Raji (cell line): ENCODE measurements around the gene HES7.

Source experiments
- POLR2A ChIP-seq: IDR thresholded peaks from 2 replicates; pipeline ENCODE4 v1.6.1; 2011; ENCODE audit warnings: low read depth, low read length, control low read depth; ENCODE audit not compliant: insufficient read depth

Gene HES7

DNA sequence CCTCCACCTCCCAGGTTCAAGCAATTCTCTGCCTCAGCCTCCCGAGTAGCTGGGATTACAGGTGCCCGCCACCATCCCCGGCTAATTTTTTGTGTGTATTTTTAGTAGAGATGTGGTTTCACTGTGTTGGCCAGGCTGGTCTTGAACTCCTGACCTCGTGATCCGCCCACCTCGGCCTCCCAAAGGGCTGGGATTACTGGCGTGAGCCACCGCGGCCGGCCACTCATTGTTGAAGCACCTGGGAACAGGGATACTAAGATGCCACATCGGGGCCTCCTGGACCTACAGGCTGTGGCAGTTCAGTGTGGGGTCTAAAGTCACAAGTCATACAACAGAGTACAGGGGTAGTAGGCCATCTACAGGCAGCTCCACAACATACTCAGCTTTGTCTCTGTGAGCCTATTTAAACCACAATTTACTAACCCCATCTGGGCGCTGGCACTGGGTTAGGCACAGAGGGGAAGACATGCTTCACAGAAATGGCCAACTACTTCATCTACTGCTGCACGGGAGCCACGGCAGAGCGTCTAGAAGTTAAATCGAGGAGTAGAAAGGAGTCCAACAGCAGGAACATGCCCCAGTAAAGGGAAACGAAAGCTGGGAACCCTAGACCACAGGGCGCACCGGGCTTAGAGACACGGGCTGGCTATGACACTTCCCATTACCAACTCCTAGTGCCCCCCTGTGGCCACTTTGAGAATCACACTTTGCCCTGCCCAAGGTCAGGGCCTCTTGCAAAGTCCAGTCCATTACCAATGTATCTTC, 34.5 kb upstream of the HES7 start:
- no peak for TF ChIP-seq POLR2A

DNA sequence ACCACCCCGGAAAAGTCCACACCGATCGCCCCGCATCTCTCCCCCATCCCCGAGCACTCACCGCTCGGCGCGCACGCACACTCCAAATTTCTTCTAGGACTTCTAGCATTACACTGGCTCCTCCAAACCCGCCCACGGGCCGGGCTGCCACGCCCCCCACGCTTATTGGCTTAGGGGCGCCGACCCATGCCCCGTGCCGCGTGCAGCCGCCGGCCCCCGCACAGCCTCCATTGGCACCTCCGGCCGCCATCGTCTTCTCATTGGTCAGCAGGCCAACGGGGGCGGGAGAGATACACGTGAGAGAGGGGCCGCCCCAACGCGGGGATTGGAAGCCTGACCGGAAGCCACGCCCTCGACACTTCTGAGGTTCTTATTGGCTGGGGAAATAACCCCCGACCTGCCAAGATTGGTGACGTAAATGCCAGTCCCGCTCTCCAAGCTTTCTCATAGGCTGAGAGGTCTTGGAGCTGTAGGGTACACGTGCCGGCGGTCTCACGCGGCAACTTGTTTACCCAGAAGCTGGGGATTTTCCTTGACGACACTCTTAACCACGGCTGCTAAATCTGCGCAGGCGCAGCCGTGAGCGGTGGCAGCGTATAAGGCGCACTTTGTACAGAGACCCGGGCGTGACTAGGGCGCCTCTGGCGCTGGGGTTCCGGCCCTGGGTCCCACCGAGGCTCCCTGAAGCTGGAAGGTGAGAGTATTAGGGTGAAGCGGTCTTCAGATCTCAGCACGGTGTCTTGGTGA, 32.5 kb upstream of the HES7 start:
- TF ChIP-seq POLR2A = peak; percentile 49

DNA sequence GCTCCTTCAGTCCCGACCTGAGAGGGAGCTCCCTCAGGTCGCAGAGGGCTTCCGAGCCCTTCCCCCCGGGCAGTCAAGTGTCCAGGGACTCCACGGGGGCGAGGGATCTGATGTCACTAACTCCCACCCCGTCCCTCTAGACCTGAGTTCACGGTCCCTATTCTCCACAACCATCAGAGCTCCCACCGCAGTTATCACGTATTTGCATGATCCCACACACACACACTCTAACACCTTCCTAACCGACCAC, 32.0 kb upstream of the HES7 start:
- TF ChIP-seq POLR2A = no peak

DNA sequence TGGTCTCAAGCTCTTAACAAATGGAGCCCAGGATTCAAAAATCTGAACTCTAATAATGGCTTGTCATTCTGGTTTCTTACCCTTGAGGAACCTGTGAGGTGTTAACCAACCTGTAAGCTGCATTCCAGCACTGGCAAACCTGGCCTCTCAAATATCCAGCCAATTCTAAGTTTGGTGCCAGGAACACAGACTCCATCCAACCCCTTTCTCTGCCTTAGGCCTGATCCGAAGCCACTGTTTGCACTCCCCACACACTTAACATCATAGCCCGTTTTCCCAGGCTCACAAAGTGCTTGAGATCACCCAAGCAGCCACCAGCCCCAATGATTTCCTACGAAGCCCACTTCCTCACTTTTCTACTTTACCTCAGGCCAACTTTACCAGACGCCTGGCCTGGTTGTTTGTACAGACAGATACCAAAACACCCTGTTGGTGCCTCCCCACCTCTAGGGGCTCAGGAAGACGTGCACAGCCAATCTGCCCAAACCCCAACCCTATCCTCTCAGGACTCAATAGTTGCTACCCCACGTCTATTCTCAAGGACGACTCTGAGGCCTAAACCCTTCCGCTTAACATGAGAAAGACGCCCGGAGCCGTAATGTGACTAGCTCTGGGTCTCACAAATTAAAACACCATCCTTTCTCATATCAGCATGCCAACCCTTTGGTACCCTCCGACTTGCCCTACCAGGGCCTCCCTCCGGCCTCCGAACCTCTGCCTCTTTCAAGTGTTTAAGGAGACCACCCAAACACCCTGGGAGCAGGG, 31.5 kb upstream of the HES7 start:
- TF ChIP-seq POLR2A = no peak

DNA sequence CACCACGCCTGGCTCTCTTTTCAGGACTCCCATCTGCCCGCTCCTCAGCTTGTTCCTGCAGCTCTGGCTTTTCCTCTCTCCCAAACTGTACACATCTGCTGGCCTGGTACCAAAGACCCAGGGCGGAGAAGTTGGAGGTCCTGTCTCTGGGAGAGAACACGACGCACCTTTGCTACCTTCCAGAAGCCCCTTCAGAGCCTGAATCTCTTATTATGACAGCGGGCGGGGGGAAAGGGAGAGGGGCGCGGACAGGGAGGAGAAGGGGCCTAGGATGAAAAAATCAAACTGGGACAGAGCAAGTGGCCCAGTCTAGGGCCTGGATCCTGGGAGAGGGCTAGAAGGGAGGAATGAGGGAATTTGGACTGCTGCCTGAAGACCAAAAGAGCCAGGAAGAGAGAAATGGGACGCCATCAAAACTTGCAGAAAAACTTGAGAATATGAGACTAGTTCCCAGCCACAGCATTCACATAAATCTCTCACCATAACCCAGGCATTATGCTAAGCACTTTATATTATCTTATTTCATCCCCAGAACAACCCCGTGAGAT, 30.8 kb upstream of the HES7 start:
- TF ChIP-seq POLR2A = no peak

DNA sequence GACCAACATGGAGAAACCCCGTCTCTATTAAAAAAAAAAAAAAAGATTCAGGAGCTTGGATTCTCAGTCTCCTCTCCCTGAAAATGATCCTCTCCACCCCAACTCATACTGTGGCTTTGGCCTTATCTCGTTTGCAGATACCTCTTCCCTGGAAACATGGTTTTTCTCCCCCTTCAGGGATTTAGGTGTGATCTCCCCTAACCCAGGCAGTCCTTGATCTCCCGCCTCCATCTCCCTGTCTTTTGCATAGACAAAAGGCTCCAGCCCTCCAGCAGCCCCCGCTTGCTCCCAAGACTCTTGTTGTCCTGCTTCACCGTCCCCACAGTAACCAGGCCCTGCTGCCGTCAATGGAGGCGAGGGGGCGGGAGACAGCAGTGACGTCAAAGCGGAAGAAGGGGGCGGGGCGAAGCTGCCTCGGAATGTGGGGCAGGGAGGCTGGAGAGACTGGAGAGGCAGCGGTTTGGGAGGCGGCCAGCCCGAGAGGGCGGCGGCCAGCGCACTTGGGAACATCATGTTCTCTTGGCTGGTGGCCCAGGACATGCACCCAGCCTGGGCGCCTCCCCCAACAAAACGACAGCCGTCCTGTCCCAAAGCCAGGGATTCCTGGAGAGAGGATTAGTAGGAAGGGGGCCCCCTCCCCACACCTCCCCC, 30.2 kb upstream of the HES7 start:
- peak; percentile 18; the same call in 1 of the 2 replicates for TF ChIP-seq POLR2A

DNA sequence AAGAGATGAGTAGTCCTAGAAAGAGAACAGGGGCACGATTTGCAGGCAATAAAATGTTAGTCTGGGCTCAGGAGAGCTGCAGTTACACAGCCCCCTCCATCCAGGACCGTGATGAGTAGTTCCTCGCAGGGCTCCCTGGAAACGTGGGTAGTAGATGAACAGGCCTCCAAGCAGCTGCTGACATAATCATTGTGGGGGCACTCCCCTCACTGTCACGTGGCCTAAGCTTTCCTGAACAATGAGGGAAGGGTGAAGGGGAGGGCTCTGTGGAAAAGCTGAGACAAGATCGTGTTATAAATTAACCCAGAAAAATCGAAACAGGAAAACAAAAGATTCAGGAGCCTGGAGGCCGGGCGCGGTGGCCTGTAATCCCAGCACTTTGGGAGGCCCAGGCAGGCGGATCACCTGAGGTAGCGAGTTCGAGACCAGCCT, 29.6 kb upstream of the HES7 start:
- no peak for TF ChIP-seq POLR2A

DNA sequence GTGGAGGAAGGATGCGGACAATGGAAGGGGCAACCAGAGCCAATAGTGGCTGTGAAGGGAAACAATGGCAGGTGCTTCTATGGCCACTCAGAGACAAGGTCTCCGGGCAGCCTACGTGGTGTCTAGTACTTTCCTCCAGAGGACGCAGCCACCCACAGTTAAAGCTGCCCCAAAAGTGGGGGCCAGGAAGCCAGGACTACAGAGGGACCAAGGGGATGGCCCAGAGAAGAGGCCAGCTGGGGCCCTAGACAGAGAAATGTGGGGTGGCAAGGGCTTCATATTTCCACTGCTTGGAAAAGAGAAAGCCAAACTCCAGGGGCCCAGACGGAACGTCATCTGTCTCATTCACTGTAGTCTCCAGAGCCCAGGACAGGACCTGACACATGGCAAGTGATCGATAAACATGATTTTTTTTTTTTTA, 29.1 kb upstream of the HES7 start:
- no peak for TF ChIP-seq POLR2A

DNA sequence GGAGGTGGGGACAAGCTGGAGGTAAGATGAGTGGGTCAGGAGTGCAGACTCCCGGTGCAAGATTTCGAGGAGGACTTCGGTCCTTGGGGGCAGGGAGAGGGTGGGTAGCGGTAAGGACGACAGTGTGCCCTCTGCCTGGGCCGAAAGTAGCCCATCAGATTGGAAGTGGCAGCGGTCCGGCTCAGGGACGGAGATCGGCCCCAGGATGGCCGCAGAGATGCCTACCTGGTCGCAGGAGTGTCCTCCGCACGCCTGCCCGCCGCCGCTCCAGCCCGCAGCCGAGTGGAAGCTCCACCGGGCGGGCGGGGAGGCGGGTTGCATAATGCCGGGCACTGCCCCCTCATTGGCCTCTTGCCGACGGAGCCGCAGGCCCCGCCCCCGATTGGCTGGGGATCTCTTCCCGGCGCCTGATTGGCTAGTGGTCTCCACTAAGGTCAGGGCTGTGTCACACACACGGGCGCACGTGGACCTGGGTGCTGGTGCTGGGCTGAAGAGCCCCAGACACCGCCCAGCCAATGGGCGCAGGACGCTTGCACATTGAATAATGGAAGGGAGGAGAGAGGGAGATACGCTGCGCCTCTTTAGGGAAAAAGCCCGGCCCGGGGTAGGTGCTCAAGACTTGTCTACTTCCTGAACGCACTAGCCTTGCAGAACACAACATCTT, 28.3 kb upstream of the HES7 start, which contains the start of gene PER1:
PER1 (minus strand) TSS at position 293 of the 664 bp plus-strand sequence. CDS start 1,698 bp downstream, outside the sequence.
- peak; percentile 84 for TF ChIP-seq POLR2A

DNA sequence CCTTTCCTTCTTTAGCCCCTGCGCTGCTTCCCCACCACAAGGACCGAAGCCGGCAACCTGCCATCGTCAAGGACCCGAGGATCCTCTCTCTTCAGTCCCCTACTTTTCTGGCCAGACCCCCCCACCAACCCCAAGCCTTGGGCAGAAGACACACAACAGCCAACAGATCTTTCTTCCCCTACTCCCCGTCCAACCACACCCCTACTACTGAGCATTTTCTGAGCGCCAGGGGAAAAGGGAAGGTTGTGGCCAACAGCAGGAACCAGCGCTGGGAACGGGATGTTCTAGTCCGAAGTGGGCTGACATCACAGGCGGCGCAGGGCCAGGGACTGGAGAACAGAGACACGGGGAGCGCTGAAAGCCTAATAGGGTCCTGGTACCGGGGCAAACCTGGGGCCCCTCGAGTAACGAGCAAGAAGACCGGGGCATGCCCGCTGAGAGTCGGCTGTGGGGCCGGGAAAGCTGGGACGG, 27.8 kb upstream of the HES7 start:
- no peak for TF ChIP-seq POLR2A

DNA sequence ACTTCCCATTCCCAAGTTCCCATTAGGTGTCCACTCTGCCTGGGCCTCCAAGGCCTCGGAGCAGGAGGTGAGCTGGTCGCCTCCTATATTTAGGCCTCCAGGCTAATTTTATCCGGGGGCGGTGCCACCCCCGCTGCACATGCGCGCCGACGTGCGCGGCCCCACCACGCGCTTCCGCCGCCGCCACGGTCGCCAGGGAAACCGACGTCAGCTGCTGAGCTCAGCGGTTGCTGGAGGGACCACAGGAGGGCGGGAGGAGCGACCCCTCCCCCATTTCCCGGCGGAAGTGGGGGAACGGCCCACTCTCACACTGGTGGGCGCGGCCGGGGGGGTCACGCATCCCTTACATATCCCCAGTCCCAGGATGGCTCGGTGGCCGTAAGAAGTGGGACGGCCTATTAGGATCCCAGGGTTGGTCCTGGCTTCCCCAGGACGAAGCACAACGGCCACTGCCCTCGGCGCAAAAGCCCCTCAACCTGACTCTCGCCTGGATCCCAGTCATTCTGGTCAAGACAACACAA, 27.3 kb upstream of the HES7 start:
- peak; percentile 32; the same call in 1 of the 2 replicates for TF ChIP-seq POLR2A

DNA sequence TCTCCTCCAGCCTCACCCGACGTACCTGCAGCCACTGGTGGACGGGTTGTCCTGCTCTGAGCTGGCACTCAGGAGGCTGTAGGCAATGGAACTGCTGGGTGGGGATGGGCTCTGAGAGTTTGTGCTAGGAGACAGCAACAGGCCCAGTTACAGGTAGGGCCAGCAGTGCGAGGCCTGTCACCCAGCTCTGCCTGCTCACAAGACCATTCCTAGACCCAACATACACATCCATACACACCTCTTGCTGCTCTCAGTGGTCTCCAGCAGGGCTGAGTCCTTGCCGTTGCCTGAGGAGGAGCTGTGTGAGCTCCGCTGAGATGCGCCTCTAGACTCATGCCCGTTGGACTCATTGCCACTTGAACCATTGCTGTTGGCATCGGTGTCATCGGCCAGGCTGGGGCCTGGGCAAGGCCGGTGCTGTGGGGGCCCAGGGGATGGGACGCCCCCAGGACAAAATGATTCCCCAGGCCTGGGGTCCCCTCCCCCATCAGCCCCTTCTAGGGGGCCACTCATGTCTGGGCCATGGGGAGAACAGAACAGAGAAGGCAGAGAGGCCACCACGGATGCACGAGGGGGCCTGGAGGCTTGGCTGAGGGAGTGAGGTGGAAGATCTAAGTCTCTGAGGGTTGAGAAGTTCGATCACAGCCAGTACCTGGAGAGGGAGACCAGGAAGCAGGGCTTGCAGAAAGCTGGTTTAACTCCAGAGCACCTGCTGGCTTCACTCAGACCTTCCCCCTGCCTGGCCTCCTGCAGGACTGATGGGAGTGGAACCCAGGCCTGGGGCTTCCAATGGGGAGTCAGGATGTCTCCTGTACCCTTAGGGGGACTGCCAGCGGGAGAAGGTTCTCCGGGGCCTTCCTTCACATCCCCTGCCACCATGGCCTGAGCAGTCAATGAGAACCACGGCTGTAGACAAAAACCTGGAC, 26.6 kb upstream of the HES7 start:
- TF ChIP-seq POLR2A = no peak

DNA sequence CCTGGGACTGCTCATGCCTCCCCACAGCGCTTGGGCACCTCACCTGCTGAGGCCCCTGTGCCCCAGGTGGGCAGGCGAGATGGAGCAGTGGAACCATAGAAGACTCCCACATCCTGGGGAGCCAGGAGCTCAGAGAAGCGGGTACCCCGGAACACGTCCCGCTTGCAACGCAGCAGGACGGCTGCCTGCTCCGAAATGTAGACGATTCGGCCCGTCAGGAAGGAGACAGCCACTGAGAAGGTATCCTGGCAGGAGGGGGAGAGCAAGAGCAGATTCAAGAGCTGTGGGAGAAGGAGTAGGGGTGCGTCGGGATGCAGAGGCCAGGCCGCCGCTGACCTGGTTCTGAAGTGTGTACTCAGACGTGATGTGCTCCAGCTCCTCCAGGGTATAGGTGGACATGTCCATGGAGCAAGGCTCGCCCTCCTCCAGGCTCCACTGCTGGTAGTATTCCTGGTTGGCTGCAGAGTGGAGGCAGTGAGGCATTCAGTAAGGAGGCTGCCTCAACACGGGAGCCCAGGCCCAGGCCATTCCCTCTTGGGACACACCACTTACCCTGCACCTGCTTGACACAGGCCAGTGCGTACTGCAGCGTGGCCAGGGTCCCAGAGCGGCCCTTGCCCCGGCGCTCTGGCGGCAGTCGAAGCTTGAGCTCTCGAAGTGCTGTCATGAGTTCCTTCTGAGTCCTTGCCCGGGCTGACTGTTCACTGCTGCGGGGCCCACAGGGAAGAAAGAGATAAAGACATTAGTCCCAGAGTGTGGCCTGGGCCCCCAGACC, 25.7 kb upstream of the HES7 start:
- no peak for TF ChIP-seq POLR2A

DNA sequence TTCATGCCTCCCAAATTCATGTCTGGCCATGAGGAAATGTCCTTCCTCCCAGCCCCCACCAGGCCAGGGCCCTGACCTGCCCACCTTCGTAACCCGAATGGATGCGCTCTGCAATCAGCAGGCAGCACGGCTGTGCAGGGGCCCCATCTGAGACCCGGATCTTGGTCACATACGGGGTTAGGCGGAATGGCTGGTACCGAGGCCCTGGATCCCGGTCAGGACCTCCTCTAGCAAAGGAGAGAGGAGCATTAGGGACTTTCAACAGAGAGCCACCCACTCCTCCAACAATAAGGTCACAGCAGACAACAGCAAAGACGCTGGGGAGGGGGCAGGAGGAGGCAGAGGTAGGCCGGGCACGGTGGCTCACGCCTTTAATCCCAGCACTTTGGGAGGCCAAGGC, 24.7 kb upstream of the HES7 start:
- no peak for TF ChIP-seq POLR2A
